GM23338 (cell line): ENCODE data around the gene BST2. TPM values are rescaled to one million over a fixed set of nuclear protein-coding genes. Genes with fewer than 3 reads are reported as not detected.

Experiments used
- ATAC-seq: fragments of 200-7000 bp; cut with Tn5 transposase; 3 replicates; pipeline ENCODE4 v1.9.1; 2020
- DNase-seq: peaks from one replicate; pipeline ENCODE4 v3.0.0-alpha.2; 2015; ENCODE audit warnings: low spot score
- H2AFZ ChIP-seq: fragments of 200-600 bp; sonication (generic); 2 replicates; pipeline ENCODE4 v1.8.0; 2016; ENCODE audit warnings: antibody characterized with exemption, mild to moderate bottlenecking, moderate library complexity
- H3F3A ChIP-seq: fragments of 200-600 bp; sonication (generic); replicated peaks from 2 replicates; pipeline ENCODE4 v1.8.0; 2017; ENCODE audit warnings: antibody characterized with exemption, mixed run types, low read depth
- H3K27ac ChIP-seq: fragments of 200-600 bp; sonication (generic); 2 replicates; pipeline ENCODE4 v1.6.1; 2016; ENCODE audit warnings: low read depth
- H3K27me3 ChIP-seq: fragments of 200-600 bp; sonication (generic); 2 replicates; pipeline ENCODE4 v1.8.0; 2016; ENCODE audit warnings: mild to moderate bottlenecking, mixed run types, moderate library complexity; ENCODE audit not compliant: insufficient read depth
- H3K36me3 ChIP-seq: fragments of 200-600 bp; sonication (generic); 2 replicates; pipeline ENCODE4 v1.8.0; 2016; ENCODE audit warnings: mild to moderate bottlenecking; ENCODE audit not compliant: insufficient read depth
- H3K4me1 ChIP-seq: fragments of 200-600 bp; sonication (generic); 2 replicates; pipeline ENCODE4 v1.8.0; 2016; ENCODE audit warnings: mild to moderate bottlenecking, moderate library complexity; ENCODE audit not compliant: insufficient read depth
- H3K4me2 ChIP-seq: fragments of 200-600 bp; sonication (generic); 2 replicates; pipeline ENCODE4 v1.7.1; 2017; ENCODE audit warnings: mixed run types
- H3K4me3 ChIP-seq: fragments of 200-600 bp; sonication (generic); 2 replicates; pipeline ENCODE4 v1.6.1; 2016; ENCODE audit warnings: mixed run types
- H3K79me2 ChIP-seq: fragments of 200-600 bp; sonication (generic); replicated peaks from 2 replicates; pipeline ENCODE4 v1.8.0; 2017; ENCODE audit warnings: mild to moderate bottlenecking; ENCODE audit not compliant: insufficient read depth
- H3K9me2 ChIP-seq: fragments of 200-600 bp; sonication (generic); 2 replicates; pipeline ENCODE4 v1.8.0; 2017; ENCODE audit not compliant: insufficient read depth
- H4K20me1 ChIP-seq: fragments of 200-600 bp; sonication (generic); replicated peaks from 2 replicates; pipeline ENCODE4 v1.8.0; 2017; ENCODE audit warnings: mild to moderate bottlenecking; ENCODE audit not compliant: insufficient read depth
- H3K27ac Mint-ChIP-seq: 2 replicates; pipeline ENCODE4 v1.8.0; 2020; ENCODE audit warnings: inconsistent platforms, mild to moderate bottlenecking, moderate library complexity, mixed read lengths
- H3K27me3 Mint-ChIP-seq: 3 replicates; pipeline ENCODE4 v1.8.0; 2022; ENCODE audit warnings: low read depth, mild to moderate bottlenecking, moderate library complexity, mixed read lengths, inconsistent platforms; ENCODE audit not compliant: insufficient read depth, poor library complexity
- H3K36me3 Mint-ChIP-seq: 3 replicates; pipeline ENCODE4 v1.8.0; 2021; ENCODE audit warnings: low read depth, mild to moderate bottlenecking, inconsistent platforms, moderate library complexity, mixed read lengths
- H3K4me1 Mint-ChIP-seq: 3 replicates; pipeline ENCODE4 v1.8.0; 2020; ENCODE audit warnings: mild to moderate bottlenecking, inconsistent platforms, mixed read lengths
- H3K4me3 Mint-ChIP-seq: 3 replicates; pipeline ENCODE4 v1.8.0; 2021; ENCODE audit warnings: moderate library complexity, mild to moderate bottlenecking, inconsistent platforms, mixed read lengths
- H3K9me3 Mint-ChIP-seq: 3 replicates; pipeline ENCODE4 v1.8.0; 2020; ENCODE audit warnings: moderate library complexity, mild to moderate bottlenecking, inconsistent platforms, mixed read lengths
- EZH2 ChIP-seq: fragments of 200-600 bp; sonication (generic); IDR thresholded peaks from one replicate; pipeline ENCODE4 v1.8.0; 2017; ENCODE audit warnings: antibody characterized with exemption, mild to moderate bottlenecking, low read depth; ENCODE audit not compliant: unreplicated experiment
- EZH2phosphoT487 ChIP-seq: fragments of 200-600 bp; sonication (generic); IDR thresholded peaks from one replicate; pipeline ENCODE4 v1.8.1; 2018; ENCODE audit warnings: antibody characterized with exemption; ENCODE audit not compliant: unreplicated experiment
- JUNB ChIP-seq: IDR thresholded peaks from one replicate; pipeline ENCODE4 v1.6.1; 2016; ENCODE audit warnings: antibody characterized with exemption; ENCODE audit not compliant: unreplicated experiment
- NANOG ChIP-seq: IDR thresholded peaks from 2 replicates; pipeline ENCODE4 v1.6.1; 2016; ENCODE audit warnings: antibody characterized with exemption, borderline replicate concordance
- POLR2AphosphoS5 ChIP-seq: IDR thresholded peaks from 2 replicates; pipeline ENCODE4 v1.6.1; 2016; ENCODE audit warnings: antibody characterized with exemption, low read depth
- ZNF331 ChIP-seq: fragments of 250-450 bp; sonication (Bioruptor Pico); IDR thresholded peaks from 2 replicates; pipeline ENCODE4 v1.5.0; 2020; ENCODE audit warnings: low read depth, mild to moderate bottlenecking, moderate library complexity
- ZNF462 ChIP-seq: fragments of 250-450 bp; sonication (Bioruptor Pico); IDR thresholded peaks from 2 replicates; pipeline ENCODE4 v1.5.0; 2020; ENCODE audit warnings: mild to moderate bottlenecking, moderate library complexity
- polyA plus RNA-seq: library from polyadenylated mRNA; unstranded; fragments of >200 nt; fragmentation: Nextera tagmentation; extraction: Ambion mirVana; gene quantifications from 2 replicates; pipeline ENCODE4 v1.2.1, GENCODE V29; 2016
- total RNA-seq: library from RNA; depleted of rRNA; stranded (reverse); fragments of >200 nt; shearing (Covaris generic); gene quantifications from 2 replicates; pipeline ENCODE4 v1.2.3, GENCODE V29; 2014
- TF ChIP-seq, protein P1 (sequence below), 2 experiments: fragments of 200-600 bp in 1 of 2; sonication (generic) in 1 of 2; conservative IDR thresholded peaks; 2 replicates each; pipeline versions ENCODE4 v1.5.1 to v1.6.1; 2016 to 2017; ENCODE audit warnings: antibody characterized with exemption in 2 of 2, low read depth in 2 of 2, mild to moderate bottlenecking in 2 of 2, moderate library complexity in 1 of 2

Gene BST2
- total and polyA plus RNA-seq, 2 experiments from 2014 or later, result 24.9 to 33.9 TPM

- no peaks in the 10 kb centered on the region for H3K79me2 ChIP-seq
- peaks cover 16% of the 10 kb centered on the region for H3K9me3 Mint-ChIP-seq
- peaks cover 6% of the 10 kb centered on the region; the same call in 1 of the 2 replicates for H3K4me1 ChIP-seq
- H2AFZ ChIP-seq, result peak overlapping the region; percentile 99
- TF ChIP-seq, protein P1, sequence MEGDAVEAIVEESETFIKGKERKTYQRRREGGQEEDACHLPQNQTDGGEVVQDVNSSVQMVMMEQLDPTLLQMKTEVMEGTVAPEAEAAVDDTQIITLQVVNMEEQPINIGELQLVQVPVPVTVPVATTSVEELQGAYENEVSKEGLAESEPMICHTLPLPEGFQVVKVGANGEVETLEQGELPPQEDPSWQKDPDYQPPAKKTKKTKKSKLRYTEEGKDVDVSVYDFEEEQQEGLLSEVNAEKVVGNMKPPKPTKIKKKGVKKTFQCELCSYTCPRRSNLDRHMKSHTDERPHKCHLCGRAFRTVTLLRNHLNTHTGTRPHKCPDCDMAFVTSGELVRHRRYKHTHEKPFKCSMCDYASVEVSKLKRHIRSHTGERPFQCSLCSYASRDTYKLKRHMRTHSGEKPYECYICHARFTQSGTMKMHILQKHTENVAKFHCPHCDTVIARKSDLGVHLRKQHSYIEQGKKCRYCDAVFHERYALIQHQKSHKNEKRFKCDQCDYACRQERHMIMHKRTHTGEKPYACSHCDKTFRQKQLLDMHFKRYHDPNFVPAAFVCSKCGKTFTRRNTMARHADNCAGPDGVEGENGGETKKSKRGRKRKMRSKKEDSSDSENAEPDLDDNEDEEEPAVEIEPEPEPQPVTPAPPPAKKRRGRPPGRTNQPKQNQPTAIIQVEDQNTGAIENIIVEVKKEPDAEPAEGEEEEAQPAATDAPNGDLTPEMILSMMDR (conservative IDR thresholded peaks at IDR 0.05; ENCODE audit: low read depth in 2 of 2), result peak; percentile 88 to 92
- no peak for TF ChIP-seq EZH2
- no peak overlapping the region for H3K4me3 ChIP-seq
- DNase-seq (peak; percentile 92), ATAC-seq (peak; percentile 79)
- no peaks in the 10 kb centered on the region; the same call in 2 of the 3 replicates for H3K36me3 Mint-ChIP-seq
- H3F3A ChIP-seq, result peaks cover 14% of the 10 kb centered on the region
- no peaks in the 10 kb centered on the region for H3K9me2 ChIP-seq
- peaks cover 10% of the 10 kb centered on the region; the same call in 1 of the 2 replicates for H3K27me3 ChIP-seq
- peaks cover 5% of the 10 kb centered on the region for H3K4me1 Mint-ChIP-seq
- H3K27me3 Mint-ChIP-seq, result peaks cover 16% of the 10 kb centered on the region
- no peaks in the 10 kb centered on the region for H3K36me3 ChIP-seq
- H3K27ac Mint-ChIP-seq, result no peak overlapping the region
- peak overlapping the region; percentile 69; the same call in 1 of the 2 replicates for H3K4me2 ChIP-seq
- no peaks in the 10 kb centered on the region for H4K20me1 ChIP-seq
- H3K27ac ChIP-seq, result no peak overlapping the region
- H3K4me3 Mint-ChIP-seq, result no peak overlapping the region
Observed at GRCh38 chr19:17385878-17386611, 19.4 kb downstream of the BST2 start.

DNA sequence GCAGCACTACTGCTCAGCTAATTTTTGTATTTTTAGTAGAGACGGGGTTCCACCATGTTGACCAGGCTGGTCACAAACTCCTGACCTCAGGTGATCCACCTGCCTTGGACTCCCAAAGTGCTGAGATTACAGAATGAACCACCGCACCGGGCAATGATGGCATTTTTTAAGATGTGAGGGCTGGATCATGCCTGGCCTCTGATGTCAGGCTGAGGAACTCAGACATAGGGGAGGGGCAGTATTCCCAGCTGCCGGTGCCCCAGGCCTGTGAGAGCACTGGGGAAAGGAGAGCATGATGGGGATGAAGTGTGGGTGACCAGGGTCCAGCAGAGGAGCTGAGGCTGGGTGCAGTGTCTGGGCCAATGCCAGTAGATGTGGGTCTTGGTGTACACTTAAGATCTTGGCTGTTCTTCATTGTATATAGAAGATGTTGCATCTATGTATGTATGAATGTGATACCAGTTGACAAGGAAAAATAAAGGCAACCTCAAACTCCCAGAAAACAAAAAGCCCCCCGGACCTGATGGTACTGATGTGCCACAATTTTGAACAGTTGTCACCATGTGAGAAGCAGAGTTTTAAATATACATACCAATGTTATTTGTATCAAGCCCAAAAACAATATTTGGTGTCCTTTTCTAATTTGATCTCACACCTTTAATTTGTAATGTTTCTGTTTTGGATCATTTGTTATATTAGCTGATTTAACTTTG lies 24.8 kb downstream of the BST2 start:
- Histone ChIP-seq H4K20me1 (no peaks in the 10 kb centered on the region), H3K36me3 (no peaks in the 10 kb centered on the region), H3K9me2 (no peaks in the 10 kb centered on the region), H3K4me1 (peaks cover 6% of the 10 kb centered on the region; the same call in 1 of the 2 replicates), H3K27ac (no peak overlapping the region), H3K79me2 (no peaks in the 10 kb centered on the region), H3K27me3 (no peaks in the 10 kb centered on the region), H3K4me2 (no peak overlapping the region), H3K4me3 (no peak overlapping the region), H2AFZ (no peak overlapping the region; the same call in 1 of the 2 replicates), H3F3A (0 out of 2 replicates have a peak, but pooled peaks cover 12% of the 10 kb centered on the region)
- Mint-ChIP-seq H3K4me1 (peaks cover 12% of the 10 kb centered on the region), H3K27me3 (peaks cover 28% of the 10 kb centered on the region), H3K27ac (no peak overlapping the region), H3K4me3 (no peak overlapping the region), H3K9me3 (peaks cover 10% of the 10 kb centered on the region), H3K36me3 (peaks cover 7% of the 10 kb centered on the region; the same call in 2 of the 3 replicates)
- no peak for ATAC-seq
- no peak for DNase-seq
- no peak for TF ChIP-seq NANOG
- no peak for TF ChIP-seq ZNF331 (CRISPR knock-in tag)
- no peak for TF ChIP-seq ZNF462 (CRISPR knock-in tag)
- no peak for TF ChIP-seq POLR2AphosphoS5
- no peak for TF ChIP-seq JUNB
- no peak for TF ChIP-seq EZH2phosphoT487
- TF ChIP-seq EZH2, result no peak
